PC-3 (cell line): ENCODE results near the gene MAP3K9. TPM values are rescaled to one million over a fixed set of nuclear protein-coding genes. Genes with fewer than 3 reads are reported as not detected.

Experiments
- ATAC-seq: fragments of 200-7000 bp; cut with Tn5 transposase; 2 replicates; pipeline ENCODE4 v1.9.1; 2020; ENCODE audit warnings: mild to moderate bottlenecking, moderate library complexity
- BruUV-seq: library from RNA; stranded (reverse); fragments of 400-500 nt; replicated peaks from 2 replicates; lab custom pipeline; 2021; lab: Mats Ljungman, UMichigan
- CTCF ChIA-PET: fragments of 300-600 bp; sonication (Branson Sonifier 250); formaldehyde crosslinking; loops from one replicate; lab custom pipeline; 2022; ENCODE audit warnings: antibody characterized with exemption; lab: Charles Lee
- POLR2A ChIA-PET: fragments of 300-600 bp; sonication (Branson Sonifier 250); formaldehyde crosslinking; loops from one replicate; lab custom pipeline; 2022; ENCODE audit warnings: antibody characterized with exemption; ENCODE audit not compliant: unreplicated experiment; lab: Charles Lee
- DNase-seq: peaks from one replicate; pipeline ENCODE4 v3.0.0-alpha.2; 2015
- H2AFZ ChIP-seq: fragments of 300-600 bp; sonication (generic); 2 replicates; pipeline ENCODE4 v1.6.0; 2016; ENCODE audit warnings: antibody characterized with exemption, low read length
- H3F3A ChIP-seq: fragments of 300-600 bp; sonication (generic); one replicate; pipeline ENCODE4 v1.6.0; 2017; ENCODE audit warnings: antibody characterized with exemption, low read length, control low read depth, mild to moderate bottlenecking; ENCODE audit not compliant: unreplicated experiment
- H3K27ac ChIP-seq: fragments of 300-600 bp; sonication (generic); 2 replicates; pipeline ENCODE4 v1.5.1; 2016; ENCODE audit warnings: mild to moderate bottlenecking, low read length
- H3K27me3 ChIP-seq: fragments of 300-600 bp; sonication (generic); 2 replicates; pipeline ENCODE4 v1.6.1; 2016; ENCODE audit warnings: low read length, mixed read lengths
- H3K36me3 ChIP-seq: fragments of 300-600 bp; sonication (generic); 2 replicates; pipeline ENCODE4 v1.6.1; 2016; ENCODE audit warnings: low read depth, mixed run types, low read length, mixed read lengths
- H3K4me1 ChIP-seq: fragments of 300-600 bp; sonication (generic); 2 replicates; pipeline ENCODE4 v1.5.1; 2016; ENCODE audit warnings: low read length; ENCODE audit not compliant: insufficient read depth
- H3K4me2 ChIP-seq: fragments of 300-600 bp; sonication (generic); 2 replicates; pipeline ENCODE4 v1.6.0; 2016; ENCODE audit warnings: low read length
- H3K4me3 ChIP-seq: fragments of 300-600 bp; sonication (generic); 2 replicates; pipeline ENCODE4 v1.5.1; 2016; ENCODE audit warnings: mild to moderate bottlenecking, low read length, mixed read lengths
- H3K79me2 ChIP-seq: fragments of 300-600 bp; sonication (generic); 2 replicates; pipeline ENCODE4 v1.6.1; 2017; ENCODE audit warnings: low read length, mixed read lengths
- H3K9ac ChIP-seq: fragments of 300-600 bp; sonication (generic); 2 replicates; pipeline ENCODE4 v1.6.0; 2016; ENCODE audit warnings: mild to moderate bottlenecking, low read length
- H3K9me2 ChIP-seq: fragments of 300-600 bp; sonication (generic); replicated peaks from 2 replicates; pipeline ENCODE4 v1.6.1; 2016; ENCODE audit warnings: mixed run types, low read length, mixed read lengths
- H3K9me3 ChIP-seq: fragments of 300-600 bp; sonication (generic); 2 replicates; pipeline ENCODE4 v1.6.1; 2016; ENCODE audit warnings: low read length, mixed read lengths
- H4K20me1 ChIP-seq: fragments of 300-600 bp; sonication (generic); 2 replicates; pipeline ENCODE4 v1.6.1; 2016; ENCODE audit warnings: low read length, mixed read lengths
- CTCF ChIP-seq: fragments of 300-600 bp; sonication (generic); conservative IDR thresholded peaks from 2 replicates; pipeline ENCODE4 v1.5.1; 2017; ENCODE audit warnings: antibody characterized with exemption, low read depth, mild to moderate bottlenecking, low read length
- EZH2 ChIP-seq: fragments of 300-600 bp; sonication (generic); IDR thresholded peaks from one replicate; pipeline ENCODE4 v1.6.1; 2017; ENCODE audit warnings: antibody characterized with exemption, mild to moderate bottlenecking, low read length; ENCODE audit not compliant: unreplicated experiment
- EZH2phosphoT487 ChIP-seq: fragments of 300-600 bp; sonication (generic); IDR thresholded peaks from 2 replicates; pipeline ENCODE4 v1.6.1; 2018; ENCODE audit warnings: mild to moderate bottlenecking, antibody characterized with exemption, low read length, borderline replicate concordance
- intact Hi-C: fragments of 100-400 bp; cut with micrococcal nuclease; formaldehyde crosslinking; loops from 2 replicates; pipeline ENCODE4 v1.9.0; 2023
- total RNA-seq: library from RNA; depleted of rRNA; stranded (reverse); fragments of >200 nt; gene quantifications from 2 replicates; pipeline ENCODE4 v1.2.3, GENCODE V29; 2014

Gene MAP3K9
- total RNA-seq, 1 experiment from 2014 or later, result 13.4 TPM

DNA sequence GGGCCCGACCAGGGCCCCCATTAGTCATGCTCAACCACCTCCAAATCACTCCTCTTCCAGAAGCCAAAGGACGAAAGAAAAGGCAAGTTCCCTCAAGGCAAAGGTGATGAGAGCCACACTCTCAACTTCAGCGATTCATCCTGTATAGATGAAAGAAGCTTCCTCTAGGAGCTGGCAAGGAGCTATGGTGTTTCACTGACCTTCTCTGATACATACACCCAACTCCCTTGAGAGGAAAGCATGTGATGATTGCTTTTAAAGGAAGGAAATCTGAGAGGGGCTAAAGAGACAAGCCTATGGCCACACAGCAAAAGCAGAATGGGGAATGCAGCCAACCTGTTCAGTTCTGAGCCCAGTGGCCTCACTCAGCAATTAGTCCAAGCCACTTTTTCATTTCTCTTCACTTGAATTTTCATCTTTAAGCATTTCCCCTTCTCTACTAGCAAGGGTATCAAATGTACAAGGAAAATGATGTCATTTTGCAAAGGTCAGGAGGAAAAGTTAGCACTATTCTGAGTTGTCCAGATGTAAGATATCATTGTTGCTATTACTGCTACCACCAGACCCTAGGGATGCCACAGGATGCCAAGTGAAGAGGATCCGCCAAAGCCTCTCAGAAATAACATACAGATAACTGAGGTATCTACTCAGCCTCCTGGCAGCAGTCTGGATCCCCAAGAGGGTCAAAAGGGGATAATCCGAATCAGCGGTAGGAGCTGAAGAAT lies 82.5 kb downstream of the MAP3K9 start:
- Histone ChIP-seq H3K4me3 (no peak overlapping the region), H3F3A (no peaks in the 10 kb centered on the region), H3K4me2 (no peak overlapping the region), H3K9me3 (no peaks in the 10 kb centered on the region), H3K36me3 (peaks cover 19% of the 10 kb centered on the region; the same call in 1 of the 2 replicates), H2AFZ (no peak overlapping the region), H3K27ac (no peak overlapping the region), H3K9me2 (no peaks in the 10 kb centered on the region), H3K4me1 (no peaks in the 10 kb centered on the region), H4K20me1 (no peaks in the 10 kb centered on the region), H3K9ac (no peak overlapping the region), H3K79me2 (no peaks in the 10 kb centered on the region), H3K27me3 (no peaks in the 10 kb centered on the region)
- ChIA-PET POLR2A (interaction anchor here (0.6 kb wide), 1 partner anchor 125 kb away, joined by 4 read pairs; no protein-coding TSS in a partner anchor), CTCF (no interaction called here)
- TF ChIP-seq CTCF, result no peak
- TF ChIP-seq EZH2, result no peak
- no peak for TF ChIP-seq EZH2phosphoT487
- intact Hi-C loops, result no loop called here
- DNase-seq, result no peak
- BruUV-seq, result no TSS peak
- no peak for ATAC-seq

- no peaks in the 10 kb centered on the region for H3K9me2 ChIP-seq
- H3K4me3 ChIP-seq, result no peak overlapping the region
- H3K4me1 ChIP-seq, result no peaks in the 10 kb centered on the region
- H3K27me3 ChIP-seq, result no peaks in the 10 kb centered on the region
- no peaks in the 10 kb centered on the region for H4K20me1 ChIP-seq
- H3F3A ChIP-seq, result no peaks in the 10 kb centered on the region
- no peak for TF ChIP-seq EZH2
- TF ChIP-seq CTCF, result no peak
- no peak for TF ChIP-seq EZH2phosphoT487
- CTCF ChIA-PET, result no interaction called here
- H3K79me2 ChIP-seq, result no peaks in the 10 kb centered on the region
- DNase-seq, result no peak
- H3K36me3 ChIP-seq, result peaks cover 5% of the 10 kb centered on the region; the same call in 1 of the 2 replicates
- POLR2A ChIA-PET, result no interaction called here
- ATAC-seq, result no peak
- no peaks in the 10 kb centered on the region for H3K9me3 ChIP-seq
- no peak overlapping the region for H3K4me2 ChIP-seq
- H3K9ac ChIP-seq, result no peak overlapping the region
- H2AFZ ChIP-seq, result no peak overlapping the region
- H3K27ac ChIP-seq, result no peak overlapping the region
- no TSS peak for BruUV-seq
- intact Hi-C loops, result no loop called here
These were observed 84.4 kb downstream of the MAP3K9 start for GRCh38 chr14:70724944-70725343.

GRCh38 chr14:70724110-70724509 lies 85.2 kb downstream of the MAP3K9 start:
- Histone ChIP-seq H3K9ac (no peak overlapping the region), H3K36me3 (0 out of 2 replicates have a peak, but pooled peaks cover 1% of the 10 kb centered on the region), H3F3A (no peaks in the 10 kb centered on the region), H3K27me3 (no peaks in the 10 kb centered on the region), H2AFZ (no peak overlapping the region), H3K9me3 (no peaks in the 10 kb centered on the region), H4K20me1 (no peaks in the 10 kb centered on the region), H3K27ac (no peak overlapping the region), H3K79me2 (no peaks in the 10 kb centered on the region), H3K9me2 (no peaks in the 10 kb centered on the region), H3K4me2 (no peak overlapping the region), H3K4me3 (no peak overlapping the region), H3K4me1 (0 out of 2 replicates have a peak, but pooled peaks cover under 1% of the 10 kb centered on the region)
- CTCF ChIA-PET, result no interaction called here
- POLR2A ChIA-PET, result no interaction called here
- TF ChIP-seq EZH2phosphoT487, result no peak
- no peak for TF ChIP-seq EZH2
- TF ChIP-seq CTCF, result no peak
- no TSS peak for BruUV-seq
- intact Hi-C loops, result no loop called here
- no peak for DNase-seq
- ATAC-seq, result no peak
